ENCODE measurements around the gene GLRX3.
"Not testable (repeated sequence)": the region's sequence is repeated elsewhere in the genome, so short reads cannot be mapped to it uniquely, and the experiment has no call there.

The GLRX3 gene
- total RNA-seq: 47.0 to 116 (median 82.1) reads per million in 17 experiments

DNA sequence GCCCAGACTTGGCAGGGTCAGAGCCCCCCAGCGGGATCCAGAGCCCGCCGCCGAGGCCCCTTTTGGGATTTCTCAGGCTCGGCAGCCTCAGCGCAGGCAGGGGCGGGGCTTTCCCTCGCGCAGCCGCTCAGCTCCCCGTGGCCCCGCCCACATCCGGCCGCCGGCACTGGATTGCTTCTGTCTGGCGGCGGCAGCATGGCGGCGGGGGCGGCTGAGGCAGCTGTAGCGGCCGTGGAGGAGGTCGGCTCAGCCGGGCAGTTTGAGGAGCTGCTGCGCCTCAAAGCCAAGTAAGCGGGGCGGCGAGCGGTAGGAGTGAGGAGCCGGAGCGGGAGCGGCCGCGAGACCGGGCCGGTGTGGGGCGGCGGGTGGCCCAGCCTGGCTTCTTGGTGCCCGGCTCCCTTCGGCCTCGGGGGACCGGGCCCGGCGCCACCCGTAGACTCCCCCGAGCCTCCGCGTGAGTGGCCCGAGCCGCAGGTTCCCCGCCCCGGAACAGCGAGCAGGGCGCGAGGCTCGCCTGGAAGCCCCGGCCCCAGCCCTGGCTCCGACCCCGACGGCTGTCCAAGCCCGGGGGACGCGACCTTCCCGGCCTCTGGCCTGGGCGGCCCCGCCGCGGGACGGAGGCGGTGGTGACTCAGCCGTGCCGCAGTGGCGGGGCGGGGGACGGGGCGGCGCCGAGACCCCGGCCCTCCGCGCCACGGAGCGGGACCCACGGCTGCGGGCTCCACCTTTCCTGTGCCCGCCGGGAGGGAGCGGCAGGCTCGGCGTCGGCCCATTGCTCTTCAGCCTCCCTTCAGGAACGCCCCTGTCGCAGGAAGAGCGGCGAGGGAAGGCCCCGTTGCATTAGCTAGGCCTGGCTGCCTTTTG, at the start of gene GLRX3:
Gene GLRX3, plus strand, starts transcription at position 166 of the 864 bp plus-strand sequence. Its CDS starts 30 bp downstream, at position 196.
- peak; percentile 90 to 96 (median 94) for DNase-seq

DNA sequence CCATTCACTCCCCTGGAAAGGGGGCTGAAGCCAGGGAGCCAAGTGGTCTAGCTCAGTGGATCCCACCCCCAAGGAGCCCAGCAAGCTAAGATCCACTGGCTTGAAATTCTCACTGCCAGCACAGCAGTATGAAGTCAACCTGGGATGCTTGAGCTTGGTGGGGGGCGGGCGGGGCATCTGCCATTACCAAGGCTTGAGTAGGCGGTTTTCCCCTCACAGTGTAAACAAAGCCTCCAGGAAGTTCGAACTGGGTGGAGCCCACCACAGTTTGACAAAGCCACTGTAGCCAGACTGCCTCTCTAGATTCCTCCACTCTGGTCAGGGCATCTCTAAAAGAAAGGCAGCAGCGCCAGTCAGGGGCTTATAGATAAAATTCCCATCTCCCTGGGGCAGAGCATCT, 45.6 kb upstream of the GLRX3 start:
- DNase-seq: not testable (repeated sequence)

DNA sequence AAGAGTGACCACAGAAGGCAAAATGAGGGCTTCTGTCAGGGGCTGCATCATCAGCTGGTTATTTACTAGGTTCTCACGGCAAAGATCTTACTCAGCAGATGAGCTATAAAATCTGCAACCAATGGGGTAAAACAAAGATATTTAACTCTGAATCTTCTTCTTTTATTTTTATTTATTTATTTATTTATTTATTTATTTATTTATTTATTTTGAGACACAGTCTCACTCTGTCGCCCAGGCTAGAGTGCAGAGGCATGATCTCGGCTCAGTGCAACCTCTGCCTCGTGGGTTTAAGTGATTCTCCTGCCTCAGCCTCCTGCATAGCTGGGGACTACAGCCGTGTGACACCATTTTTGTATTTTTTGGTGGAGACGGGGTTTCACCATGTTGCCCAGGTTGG, 36.8 kb upstream of the GLRX3 start:
- DNase-seq: no peak

DNA sequence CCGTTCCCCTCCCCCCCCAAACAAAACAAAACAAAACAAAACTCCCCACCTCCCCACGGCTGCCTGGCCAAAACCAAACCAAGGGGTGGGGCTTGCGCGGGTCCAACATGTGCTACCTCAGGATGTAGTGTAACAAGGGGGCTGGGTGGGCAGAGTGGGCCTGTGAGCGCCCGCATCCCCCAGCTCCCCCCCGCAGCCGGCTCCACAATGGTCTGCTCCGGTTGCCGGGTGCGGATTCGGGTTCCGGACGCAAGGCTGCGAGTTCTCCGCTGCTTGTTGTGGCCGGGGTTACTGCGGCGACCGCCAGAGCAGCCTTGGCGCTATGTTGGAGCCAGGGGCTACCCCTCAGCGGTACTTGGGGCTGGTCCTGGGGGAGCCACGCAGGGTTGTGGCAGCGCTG, 30.5 kb upstream of the GLRX3 start:
- DNase-seq: no peak

DNA sequence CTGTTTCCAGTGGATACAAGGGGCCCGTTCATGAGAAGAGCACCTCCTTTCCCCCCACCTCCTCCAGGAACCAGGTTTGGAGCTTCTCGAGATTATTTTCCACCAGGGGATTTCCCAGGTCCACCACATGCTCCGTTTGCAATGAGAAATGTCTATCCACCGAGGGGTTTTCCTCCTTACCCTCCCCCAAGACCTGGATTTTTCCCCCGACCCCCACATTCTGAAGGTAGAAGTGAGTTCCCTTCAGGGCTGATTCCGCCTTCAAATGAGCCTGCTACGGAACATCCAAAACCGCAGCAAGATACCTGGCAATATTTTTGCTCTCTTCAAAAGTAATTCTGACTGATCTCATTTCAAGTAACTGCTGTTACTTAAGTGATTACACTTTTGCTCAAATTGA, 28.0 kb upstream of the GLRX3 start:
- DNase-seq: not testable (repeated sequence)

DNA sequence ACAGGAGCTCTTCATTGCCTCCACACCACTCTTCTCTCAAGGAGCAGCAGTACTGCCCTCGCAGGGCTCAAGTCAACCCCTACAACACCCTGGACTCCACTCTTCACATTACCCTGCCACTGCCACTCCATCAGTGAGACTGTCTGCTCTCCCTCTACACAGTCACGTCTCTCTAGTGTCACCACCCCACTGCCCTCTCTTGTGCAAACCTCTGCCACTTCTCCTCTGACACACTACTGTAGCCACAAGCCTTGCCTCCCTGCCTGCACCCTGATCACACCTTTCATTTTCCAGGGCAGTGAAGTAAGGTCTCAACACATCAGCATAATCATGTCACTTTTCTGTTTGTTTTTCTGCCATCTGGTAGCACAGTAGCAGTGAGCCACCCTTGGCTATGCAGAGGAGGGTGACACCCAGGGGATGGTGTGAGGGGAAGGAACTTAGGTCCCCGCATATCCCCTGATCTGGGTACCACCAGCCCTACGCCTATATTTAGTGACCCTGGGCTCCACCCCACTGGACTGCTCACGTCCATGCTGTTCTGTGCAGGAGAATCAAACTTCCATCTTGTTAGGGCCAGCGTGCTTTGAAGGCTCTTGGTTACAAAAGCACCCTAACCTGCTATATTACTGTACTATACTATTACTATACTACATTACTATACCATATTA, 27.1 kb upstream of the GLRX3 start:
- peak in 1 of 4 experiments; percentile 1 for DNase-seq

DNA sequence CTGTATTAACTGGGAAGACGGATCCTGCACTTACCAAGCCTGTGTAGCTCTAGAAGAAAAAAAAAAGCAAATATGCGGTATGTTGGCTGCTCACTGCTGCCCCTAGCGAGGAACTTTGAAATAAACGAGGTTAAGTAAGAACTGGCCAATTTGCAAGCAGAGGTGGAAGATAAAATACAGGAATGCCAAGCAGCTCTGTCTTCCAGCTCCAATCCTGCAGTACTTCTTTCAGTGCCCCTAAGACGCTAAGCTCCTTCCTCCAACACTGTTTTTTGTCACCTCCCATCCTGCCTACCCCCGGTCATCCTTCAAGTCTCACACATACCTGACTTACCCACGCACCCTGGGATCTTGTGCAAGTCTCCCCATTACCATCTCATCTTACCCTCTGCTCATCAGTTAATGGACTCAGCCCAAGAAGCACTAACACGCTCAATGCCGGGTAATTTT, 26.4 kb upstream of the GLRX3 start:
- peak; percentile 87 to 91 (median 90) for DNase-seq

DNA sequence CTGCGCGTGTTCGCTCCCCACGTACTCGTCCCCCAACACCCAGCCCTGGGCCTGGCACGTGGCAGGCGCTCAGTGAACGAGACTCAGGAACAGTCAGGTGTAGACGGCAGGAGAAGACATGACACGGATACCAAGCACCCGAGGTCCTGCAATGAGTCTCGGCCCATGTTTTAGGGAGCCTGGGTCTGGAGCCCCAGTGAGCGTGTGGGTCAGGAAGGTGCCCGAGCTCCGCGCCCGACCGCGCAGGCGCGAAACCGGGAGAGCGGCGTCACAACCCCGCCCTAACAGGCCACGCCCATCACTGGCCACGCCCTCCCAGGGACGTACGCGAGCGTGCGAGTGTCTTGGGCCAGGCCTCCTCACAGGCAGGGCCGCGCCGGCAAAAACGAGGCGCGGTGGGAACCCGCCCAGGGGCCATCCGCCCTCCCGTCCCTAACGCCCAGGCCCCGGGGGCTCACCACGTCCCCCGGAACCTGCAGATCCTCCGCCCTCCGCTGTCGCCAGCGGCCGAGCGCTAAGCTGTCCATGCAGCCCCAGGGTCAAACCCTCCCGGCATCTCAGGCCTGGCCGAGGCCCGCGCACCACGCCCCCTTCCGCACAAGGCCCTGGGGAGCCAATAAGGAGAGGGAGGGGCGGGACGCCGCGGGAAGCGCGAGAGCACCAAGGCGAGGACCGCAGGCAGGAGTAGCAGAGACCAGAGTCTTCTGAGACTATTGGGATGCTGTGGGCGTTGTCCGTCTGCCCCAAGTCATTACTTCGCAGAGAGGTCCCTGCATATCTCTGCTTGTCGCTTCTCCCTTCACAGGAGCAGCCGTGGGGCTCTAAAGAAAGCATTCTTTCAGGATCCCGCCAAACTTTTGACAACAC, 25.7 kb upstream of the GLRX3 start, which contains the start of gene C10orf143:
Gene C10orf143, minus strand, starts transcription at position 585 of the 867 bp plus-strand sequence. Its CDS starts 58 bp downstream, at position 527.
- peak; percentile 98 to 99 (median 98) for DNase-seq

DNA sequence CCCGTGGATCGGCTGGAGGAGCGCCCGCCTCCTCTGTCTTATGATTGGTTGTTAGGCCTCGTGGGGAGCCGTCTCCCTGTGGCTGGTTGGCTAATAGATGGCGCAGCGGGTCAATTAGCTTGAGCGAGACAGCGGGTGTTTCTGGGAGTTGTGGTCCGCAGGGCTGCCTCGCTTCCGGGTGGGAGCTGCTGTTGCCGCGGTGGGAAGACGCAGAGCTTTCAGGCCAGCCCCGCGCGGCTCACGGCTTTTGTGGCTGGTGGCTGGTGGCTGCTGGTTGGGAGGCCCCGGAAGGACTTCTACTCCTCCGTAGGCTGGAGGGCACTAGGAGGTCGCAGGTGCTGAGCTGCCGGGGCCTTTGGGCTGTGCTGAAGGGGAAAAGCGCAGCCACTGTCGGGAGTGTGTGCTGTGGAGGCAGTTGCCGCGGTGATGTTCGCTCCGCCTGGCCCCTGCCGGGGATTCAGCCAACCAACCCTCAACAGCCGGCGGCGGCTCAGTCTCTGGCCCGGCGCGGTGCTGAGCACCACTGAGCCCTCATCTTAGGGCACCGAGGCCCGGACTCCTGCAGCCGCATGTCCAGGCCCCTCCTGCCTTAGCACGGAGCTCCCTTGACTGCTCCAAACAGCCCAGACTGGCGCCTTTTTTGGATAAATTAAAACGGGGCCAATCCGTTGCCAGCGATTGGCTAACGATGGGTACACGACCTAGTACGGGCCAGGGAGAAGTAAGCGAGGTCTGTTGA, 24.9 kb upstream of the GLRX3 start:
- peak; percentile 95 to 98 (median 97) for DNase-seq

DNA sequence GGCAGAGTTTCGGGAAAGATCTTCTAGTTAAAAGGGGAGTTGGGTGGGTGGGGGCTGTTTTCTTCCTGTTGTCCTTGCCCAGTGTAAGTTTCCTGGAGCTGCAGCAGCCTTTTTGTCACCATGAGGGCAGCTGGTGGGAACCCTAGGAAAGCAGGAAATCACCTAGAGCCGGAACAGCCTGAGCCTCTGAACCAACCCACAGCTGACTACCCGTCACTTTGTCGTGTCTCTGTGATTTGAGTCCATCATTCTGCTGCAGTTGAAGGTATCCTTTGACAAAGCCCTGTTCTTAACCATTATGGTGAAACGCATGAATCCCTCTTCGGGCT, 24.4 kb upstream of the GLRX3 start:
- DNase-seq: no peak

DNA sequence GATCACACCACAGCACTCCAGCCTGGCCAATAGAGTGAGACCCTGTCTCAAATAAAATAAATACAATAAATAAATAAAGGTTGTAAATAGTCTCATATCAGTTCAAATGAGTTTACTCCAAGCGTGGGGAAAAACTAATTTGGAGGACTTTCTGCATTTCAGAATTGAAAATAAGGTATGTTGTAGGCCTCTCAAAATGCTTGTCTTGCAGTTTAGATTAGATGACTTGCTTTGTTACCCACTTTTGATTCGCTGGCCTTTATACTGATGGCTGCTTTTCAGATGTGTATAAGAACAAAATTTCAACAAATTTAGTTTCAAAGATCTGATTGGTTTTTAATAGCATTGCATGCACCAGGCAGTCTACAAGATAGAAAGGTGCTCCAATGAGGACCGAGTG, 23.4 kb upstream of the GLRX3 start:
- no peak for DNase-seq

DNA sequence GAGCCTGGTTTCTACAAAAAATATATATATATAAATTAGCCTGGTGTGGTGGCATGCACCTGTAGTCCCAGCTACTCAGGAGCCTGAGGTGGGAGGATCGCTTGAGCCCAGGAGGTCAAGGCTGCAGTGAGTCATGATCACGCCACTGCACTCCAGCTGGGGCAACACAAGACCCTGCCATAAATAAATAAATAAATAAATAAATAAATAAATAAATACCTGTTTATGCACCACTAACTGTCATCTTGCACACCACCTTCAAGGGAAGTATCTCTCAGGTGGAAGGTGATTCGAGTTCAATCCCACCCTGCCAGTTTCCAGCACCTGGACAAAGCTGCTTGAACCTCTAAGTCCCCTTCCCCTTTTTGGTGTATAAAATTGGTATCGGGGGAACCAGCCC, 19.2 kb upstream of the GLRX3 start:
- not testable (repeated sequence) for DNase-seq

DNA sequence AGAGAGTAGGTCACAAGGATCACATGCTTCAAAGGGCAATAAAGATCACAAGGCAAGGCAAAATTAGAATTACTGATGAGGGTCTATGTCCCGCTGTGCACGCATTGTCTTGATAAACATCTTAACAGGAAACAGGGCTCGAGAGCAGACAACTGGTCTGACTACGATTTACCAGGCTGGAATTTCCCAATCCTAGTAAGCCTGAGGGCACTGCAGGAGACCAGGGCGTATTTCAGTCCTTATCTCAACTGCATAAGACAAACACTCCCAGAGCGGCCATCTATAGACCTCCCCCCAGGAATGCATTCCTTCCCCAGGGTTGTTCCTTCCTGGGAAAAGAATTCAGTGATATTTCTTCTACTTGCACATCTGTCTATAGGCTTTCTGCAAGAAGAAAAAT, 18.7 kb upstream of the GLRX3 start:
- not testable (repeated sequence) for DNase-seq

DNA sequence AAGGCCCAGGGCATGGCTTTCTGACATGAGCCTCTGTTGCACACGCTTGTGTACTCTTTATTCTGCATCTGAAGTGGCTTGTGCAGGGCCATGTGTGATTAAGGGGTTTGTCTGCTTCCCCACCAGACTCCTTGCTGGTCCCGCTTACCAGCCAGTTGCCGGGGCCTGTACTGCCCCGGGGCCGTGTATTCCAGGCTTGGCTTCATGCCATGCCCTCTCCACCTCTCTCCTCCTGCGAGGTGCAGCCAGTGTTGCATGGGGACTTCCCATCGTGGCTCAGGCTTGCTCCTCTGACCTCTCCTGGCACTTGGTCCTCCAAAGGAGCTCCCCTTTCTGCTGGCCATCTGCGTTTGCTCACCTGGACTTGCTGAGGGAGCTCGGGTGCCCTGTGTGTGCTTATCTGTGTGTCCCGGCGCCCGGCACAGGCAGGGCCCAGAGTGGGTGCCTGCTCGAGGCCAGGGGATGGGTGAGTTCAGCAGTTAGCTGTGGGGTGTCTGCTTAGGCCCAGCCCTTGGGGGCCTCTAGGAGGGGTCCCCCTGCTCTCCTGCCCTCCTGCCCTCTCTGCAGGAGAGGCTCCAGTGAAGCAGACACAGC, 14.6 kb upstream of the GLRX3 start:
- no peak for DNase-seq

DNA sequence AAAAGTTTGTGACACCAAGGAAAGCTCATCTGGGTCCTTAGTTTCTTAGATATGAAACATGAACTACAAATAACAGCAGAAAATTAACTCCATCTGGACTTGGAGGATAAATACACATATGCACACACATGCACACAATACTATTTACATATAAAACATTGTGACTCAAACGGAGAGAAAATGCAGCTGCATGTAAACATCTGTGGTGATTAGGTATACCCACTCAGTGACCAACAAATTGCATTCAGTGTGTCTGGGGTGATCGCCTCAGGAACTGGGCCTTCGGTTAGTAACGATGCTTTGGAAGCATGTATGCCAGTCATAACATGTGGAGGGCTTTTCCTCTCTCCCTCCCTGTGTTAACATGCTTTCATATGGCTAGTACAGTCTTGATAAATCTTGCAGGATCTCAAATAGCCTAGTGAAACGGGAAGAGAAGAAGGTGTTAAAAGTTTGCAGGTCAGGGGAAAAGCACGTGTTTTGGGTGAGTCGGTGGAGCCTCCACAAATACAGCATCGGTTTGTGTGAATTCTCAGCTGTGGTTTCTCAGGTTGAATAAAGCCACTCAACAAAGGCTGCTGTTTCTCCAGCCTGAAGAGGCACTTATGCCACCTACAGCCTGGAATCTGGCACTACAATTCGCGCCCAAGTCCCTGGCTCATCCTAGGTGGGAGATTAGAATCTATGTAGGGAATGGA, 8.7 kb upstream of the GLRX3 start:
- peak; percentile 49 to 65 (median 61) for DNase-seq

DNA sequence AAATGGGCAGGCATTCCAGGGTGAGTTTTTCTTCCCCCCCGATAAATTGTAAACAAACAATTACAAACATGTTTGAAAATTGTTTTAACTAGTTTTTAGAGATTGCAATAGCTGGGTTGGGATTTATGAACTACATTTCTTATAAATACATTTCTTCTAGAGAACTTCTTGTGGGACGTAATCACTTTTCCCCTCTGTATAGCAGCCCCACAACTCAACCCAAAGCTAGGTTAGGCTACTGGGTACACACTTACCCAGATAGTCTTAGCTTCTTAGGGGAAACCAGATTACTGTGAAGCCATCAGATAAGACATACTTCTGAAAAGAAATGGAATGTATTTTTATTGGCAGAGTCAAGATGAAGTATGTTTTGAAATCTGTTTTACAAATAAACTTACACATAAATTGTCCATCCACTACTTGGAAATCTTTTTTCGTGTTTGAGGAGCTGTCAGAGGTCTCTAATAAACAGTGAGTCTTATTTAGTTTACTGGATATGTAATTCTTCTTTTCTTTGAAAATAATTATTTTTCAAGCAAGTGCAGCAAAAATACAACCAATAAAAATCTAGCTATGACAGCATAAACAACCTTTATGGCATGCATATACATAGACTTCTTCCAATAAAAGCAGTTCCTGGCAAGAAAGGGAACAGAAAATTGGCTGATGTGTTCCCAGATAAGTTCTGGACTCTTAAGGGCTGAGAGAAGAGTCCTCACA, 8.0 kb upstream of the GLRX3 start:
- no peak for DNase-seq

DNA sequence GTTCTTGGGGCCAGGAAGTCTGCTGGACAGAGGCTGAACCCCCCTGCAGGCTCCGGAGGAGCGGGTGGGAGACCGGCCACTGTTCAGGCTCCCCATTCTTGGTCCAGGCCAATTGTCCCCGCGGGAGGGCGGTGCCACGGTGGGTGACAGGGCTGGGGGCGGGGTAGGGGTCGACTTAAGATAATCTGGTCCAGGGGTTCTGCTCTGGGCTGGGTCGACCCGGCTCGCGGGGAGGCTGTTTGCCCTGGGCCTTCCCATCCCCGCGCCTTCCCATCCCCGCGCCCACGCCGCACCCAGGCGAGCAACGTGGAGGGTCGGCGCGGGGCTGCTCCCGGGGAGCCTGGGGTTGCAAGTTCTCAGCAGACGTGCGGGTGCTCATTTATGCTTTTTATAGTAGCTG, 7.3 kb upstream of the GLRX3 start:
- no peak for DNase-seq

DNA sequence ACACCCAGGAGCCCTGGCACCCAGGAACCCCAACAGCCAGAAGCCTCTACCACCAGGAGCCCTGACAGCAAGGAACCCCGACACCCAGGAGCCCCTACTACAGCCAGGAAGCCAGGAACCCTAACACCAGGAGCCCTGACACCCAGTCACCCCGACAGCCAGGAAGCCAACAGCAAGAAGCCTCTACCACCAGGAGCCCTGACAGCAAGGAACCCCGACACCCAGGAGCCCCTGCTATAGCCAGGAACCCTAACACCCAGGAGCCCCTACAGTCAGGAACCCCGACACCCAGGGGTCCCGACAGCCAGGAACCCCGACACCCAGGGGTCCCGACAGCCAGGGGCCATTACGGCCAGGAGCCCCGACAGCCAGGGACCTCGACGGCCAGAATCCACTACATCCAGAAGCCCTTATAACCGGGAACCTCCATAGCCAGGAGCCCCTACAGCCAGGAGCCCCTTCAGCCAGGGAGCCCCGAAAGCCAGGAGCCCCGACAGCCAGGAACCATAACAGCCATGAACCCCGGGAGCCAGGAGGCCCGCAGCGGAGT, 440 bp upstream of the GLRX3 start:
- peak in 1 of 4 experiments; percentile 4 for DNase-seq

DNA sequence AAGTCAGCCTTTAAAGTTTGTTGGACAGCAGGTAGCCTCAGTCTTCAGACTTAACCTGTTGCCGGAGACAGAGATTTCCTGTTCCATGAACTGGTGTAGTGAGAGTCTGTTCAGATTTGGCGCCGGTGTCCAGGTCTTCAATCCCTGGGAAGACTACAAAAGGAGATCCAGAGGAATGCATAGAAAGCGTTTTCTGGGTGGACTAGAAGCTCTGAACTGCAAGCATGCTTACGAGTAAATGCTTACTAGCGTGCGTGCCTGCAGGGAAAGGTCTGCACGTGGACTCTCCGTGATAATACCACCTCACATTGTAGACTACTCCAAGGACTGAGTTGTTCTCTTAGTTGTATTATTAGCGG, 878 bp downstream of the GLRX3 start:
- DNase-seq: peak in 3 of 4 experiments; percentile 8 to 18 (median 9)
